ENCODE measurements around the gene RANBP10.

RANBP10 gene

DNA sequence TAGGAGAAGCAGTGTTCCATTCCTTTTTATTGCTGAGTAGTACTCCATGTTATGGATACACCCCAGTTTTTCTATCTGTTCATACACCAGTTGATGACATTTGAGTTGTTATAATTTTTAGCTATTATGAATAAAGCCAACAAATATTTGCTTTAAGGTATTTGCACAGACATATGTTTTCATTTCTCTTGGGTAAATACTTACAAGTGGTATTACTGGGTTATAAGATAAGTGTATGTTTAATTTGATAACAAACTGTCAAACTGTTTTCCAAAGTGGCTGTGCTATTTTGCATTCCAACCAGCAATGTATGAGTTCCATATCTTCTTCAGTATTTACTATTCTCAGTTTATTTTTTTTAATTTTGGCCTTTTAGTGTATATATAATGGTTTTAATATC lies 59.5 kb downstream of the RANBP10 start:
- no peak for DNase-seq (ENCODE audit: low read depth)

DNA sequence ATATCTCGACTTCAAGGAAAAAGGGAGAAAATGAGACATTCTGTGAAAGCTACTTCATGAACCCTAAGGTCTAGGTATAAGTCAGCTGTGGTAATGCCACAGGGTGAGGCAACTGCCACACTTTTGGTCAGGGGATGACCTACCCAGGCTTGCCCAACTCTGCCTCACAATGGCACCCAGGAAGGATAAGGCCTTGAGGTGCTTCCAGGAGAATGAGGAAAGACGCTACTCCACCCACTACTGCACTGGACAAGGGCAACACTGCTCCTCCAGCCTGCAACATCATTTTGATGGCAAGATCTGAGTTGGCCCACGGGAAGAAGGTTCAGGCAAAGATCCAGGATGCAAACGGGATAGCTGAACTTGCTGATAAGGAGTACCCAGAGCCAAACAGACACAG lies 65.2 kb downstream of the RANBP10 start:
- DNase-seq (ENCODE audit: low read depth) = no peak

GRCh38 chr16:67740391-67740790 lies 66.0 kb downstream of the RANBP10 start:
- DNase-seq (ENCODE audit: low read depth) = no peak

DNA sequence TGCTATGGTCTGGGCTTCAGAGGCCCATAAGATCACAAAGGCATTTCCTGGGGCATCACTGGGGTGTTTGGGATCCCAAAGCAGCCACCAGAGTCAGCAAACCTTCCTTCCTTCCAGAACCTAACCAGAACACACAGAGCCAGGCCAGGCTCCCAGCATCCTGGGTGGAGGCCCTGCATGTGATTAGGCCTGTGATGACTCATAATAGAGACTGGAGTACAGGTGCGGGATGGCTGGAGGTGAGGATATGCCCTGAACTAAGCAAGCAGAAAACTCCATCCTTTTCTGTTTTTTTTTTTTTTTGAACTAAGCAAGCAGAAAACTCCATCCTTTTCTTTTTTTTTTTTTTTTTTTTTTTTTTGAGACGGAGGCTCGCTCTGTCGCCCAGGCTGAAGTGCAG lies 69.5 kb downstream of the RANBP10 start:
- DNase-seq (ENCODE audit: low read depth) = no peak

- no peak for DNase-seq (ENCODE audit: low read depth)
Observed at GRCh38 chr16:67734731-67735201, 71.6 kb downstream of the RANBP10 start.

DNA sequence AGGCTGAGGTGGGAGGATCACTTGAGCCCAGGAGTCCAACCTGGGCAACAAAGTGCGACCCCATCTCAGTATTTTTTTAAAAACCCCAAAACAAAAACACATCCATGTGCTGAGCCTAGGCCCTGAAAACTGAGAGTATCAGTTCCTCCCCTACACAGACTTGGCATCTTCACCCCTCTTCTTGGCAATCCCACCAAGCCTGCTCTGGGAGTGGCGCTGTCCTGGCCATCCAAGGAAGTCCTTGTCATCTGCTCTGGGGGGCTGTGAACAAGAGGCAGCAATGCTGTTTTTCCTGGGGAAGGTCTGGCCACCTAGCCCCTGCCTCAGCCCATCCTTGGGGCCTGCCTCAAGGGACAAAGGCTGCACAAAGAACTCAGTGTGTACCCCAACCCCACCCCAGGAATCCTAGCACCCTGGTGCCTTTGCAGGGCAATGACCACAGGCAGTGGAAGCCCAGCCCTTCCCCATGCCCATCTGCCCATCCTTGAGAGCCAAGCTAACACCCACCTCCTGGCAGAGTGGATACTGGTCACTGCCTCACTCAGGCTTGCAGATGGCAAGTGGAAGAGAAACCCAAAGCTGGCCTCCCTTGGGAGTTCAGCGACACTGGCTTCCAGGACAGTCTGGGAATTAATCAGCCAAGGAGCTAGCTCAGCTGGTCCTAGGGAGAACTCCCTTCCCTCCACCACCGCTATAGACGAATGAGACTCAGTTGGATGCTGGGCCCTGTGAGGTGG lies 72.5 kb downstream of the RANBP10 start:
- DNase-seq (ENCODE audit: low read depth) = no peak

DNA sequence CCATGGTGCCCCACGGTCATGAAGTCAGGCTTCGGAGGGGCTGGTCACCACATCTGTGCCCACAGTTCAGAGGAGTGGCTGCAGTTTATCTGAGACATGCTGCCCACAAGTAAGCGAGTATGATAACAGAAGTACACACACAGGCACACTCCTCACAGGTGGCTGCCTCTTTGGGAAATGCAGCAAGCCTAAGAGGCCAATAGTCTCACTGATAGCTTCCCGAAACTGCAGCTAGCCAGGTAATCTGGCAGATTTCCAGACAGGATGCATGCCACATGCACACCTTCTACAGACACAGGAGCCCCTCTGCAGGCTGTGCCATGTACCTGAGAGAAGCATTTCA lies 74.6 kb downstream of the RANBP10 start:
- no peak for DNase-seq (ENCODE audit: low read depth)

DNA sequence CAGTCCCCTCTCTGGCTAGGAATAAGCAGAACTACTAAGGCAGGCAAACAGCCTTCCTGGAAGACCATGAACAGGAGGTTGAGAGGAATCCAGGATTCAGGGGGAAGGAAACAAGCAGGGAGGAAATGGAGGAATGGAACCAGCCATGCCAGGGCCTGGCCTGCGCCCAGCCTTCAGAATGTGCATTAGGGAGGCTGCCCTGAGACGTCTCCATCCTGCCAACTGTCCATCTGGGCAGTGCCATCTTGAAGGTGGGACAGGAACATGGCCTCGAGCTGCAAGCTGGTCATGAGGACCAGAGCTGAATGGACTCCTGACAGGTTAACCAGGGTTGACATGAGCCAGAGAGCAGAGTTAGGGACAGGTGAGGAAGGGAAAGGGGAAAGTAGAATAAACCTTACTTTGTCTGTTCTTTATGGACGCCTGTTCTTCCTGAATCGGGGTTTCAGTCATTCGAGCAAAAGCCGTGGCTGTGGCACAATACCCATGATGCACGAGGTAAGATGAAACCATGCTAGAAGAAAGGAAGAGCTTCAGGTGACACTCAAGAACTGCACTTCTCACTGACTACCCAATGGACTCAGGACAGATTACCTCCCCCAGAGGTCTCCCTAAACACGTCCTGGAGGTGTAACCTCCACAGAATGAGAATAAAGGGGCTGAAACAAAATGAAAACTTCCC lies 75.1 kb downstream of the RANBP10 start:
- DNase-seq (ENCODE audit: low read depth) = no peak

- no peak for DNase-seq (ENCODE audit: low read depth)
Observed at GRCh38 chr16:67730326-67730725, 76.0 kb downstream of the RANBP10 start.

DNA sequence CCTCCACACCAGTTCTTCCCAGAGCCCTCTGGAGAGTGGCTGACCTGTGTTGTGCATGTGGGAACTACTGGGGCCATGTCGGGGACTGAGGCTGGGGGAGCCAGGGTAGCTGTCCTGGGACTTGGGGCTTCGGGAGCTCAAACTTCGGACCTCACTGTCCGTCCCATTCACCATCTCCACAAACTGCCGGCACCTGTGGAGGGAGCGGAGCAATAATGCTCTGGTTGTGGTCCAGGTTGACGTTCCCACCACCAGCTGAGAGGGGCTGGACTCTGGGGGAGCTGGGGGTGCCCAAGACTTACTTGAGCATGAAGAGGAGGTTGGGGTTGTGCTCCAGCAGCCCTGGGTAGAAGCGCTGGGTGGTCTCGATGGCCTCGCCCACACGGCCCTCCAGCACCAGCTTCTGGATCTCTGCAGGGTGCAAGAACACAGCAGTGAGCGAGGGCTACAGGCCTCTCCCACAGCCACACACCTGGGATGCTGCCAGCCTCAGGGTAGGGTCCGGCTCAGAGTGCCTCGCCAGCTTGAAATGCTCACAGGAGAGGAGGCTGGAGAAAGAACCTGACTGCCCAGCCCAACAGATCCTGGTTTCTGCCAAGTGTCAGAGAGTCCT lies 76.6 kb downstream of the RANBP10 start:
- DNase-seq (ENCODE audit: low read depth) = no peak

DNA sequence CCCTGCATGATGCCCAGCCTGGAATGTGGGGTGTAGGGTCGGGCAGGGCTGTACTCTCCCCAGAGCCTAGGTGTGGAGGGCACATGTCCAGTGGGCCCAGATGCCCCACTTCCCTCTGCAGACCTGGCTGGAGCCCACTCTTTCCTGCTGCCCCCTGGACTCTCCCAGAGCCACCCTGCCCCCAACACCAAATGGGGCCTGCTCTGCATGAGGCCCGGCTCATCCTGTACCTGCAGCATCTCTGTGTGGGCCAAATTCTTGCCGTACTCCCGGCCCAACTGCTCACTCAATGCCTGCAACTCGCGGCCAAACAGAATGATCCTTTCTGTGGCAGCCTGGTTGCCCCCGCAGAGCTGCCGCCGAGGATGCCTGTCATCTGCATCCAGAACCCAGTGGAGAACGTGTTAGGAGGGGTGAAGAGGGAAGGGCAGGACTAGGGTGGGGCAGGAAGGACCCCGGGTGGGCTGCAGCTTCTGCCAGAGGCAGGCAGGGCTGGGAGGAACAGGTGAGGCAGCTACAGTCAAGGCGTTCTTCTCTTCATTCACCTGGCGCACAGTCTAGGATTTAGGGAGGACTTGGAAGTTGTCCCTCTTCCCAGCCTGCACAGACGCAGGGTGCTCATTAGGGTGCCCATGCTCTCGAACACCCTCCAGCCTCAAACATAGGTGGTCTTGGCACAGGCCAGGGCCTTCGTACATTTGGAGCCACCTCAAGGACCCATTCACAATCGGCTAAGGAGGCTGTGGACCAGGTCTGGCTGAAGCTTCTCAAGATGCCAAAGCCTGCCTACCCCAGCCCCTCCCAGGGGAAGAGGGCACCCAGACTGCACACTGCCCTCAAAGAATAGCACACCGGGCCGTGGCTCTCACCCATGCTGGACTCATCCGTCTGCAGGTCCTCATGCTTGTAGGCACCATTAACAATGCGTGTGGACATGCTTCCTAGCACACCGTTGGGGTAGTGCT lies 78.6 kb downstream of the RANBP10 start:
- no peak for DNase-seq (ENCODE audit: low read depth)

GRCh38 chr16:67726106-67727034 lies 80.0 kb downstream of the RANBP10 start:
- DNase-seq (ENCODE audit: low read depth) = no peak

GRCh38 chr16:67723911-67724305 lies 82.5 kb downstream of the RANBP10 start:
- no peak for DNase-seq (ENCODE audit: low read depth)

DNA sequence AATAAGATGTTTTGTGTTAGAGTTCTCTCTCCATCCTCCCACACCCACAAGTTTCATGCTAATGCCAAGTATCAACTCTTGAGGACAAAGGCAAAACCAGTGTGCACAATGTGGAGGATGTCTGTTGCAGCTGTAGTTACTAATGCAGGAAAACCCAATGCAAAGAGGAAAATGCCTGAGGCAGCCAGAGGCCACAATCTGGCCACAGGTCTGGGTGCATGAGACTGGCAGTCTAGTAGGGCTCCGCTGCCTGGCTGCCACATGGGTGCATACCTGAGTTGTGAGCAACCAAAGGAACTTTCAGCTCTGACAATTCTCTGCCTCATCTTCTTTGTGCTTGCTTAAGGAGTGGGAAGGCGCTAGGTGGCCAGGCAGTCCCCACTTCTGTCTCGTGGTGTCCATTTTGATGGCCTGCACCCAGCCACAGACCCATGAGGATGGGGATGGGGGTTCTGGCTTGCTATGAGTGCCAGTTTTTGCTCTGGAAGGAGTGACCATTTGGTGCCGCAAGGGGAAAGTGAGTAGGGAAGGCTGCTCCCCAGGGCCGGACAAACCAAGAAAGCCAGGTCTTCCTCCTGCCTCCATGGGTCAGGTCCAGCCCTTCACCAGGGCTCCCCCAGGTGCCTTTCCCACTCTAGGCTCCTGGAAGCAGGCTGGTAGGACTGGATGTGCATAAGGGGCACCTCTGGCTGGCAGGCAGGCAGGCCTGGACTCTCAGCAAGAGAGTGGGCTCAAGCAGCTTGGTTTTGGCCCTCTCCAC lies 83.0 kb downstream of the RANBP10 start:
- DNase-seq (ENCODE audit: low read depth) = no peak

DNA sequence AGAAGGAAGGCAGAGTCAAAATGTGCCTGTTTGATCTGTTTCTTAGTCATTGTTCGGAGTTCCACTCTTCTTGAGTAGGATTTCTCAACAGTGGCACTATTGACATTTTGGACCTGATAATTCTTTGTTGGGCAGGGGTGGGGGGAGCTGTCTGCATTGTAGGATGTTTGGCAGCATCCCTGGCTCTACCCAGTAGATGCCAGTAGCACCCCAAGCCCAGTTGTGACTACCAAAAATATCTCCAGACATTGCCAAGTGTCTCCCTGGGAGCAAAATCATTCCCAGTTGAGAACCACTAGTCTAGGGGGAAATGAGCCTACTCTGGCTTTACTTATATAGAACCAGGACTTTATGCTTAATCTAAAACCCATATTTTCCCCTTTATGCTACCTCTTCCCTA lies 86.1 kb downstream of the RANBP10 start:
- DNase-seq (ENCODE audit: low read depth) = no peak

- DNase-seq (ENCODE audit: low read depth) = no peak
Observed at GRCh38 chr16:67719778-67720144, 86.6 kb downstream of the RANBP10 start.

GRCh38 chr16:67719048-67719777 lies 87.1 kb downstream of the RANBP10 start, which contains the start of gene GFOD2:
Gene GFOD2 (minus strand): TSS chr16:67719316. CDS start chr16:67685715, 33,601 bp downstream.
- DNase-seq (ENCODE audit: low read depth) = peak; percentile 99

DNA sequence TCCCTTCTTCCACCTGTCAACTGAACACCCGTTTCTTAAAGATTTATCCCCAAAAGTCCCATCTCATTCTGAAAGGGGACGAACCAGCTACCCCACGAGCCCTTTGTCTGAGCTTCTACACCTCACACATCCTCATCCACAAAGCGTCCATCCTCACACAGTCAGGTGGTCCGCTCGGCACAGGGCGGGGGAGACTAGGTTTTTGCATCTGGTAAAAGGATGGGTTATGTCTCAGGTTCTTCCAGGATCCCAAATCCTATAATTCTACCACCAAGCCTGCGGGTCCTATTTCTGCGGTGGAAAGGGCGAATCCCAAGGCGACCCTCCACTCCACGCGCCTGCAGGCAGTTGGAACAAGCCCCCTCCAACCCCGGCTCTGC lies 87.7 kb downstream of the RANBP10 start:
- no peak for DNase-seq (ENCODE audit: low read depth)

- no peak for DNase-seq (ENCODE audit: low read depth)
Observed at GRCh38 chr16:67716097-67716496, 90.3 kb downstream of the RANBP10 start.

DNA sequence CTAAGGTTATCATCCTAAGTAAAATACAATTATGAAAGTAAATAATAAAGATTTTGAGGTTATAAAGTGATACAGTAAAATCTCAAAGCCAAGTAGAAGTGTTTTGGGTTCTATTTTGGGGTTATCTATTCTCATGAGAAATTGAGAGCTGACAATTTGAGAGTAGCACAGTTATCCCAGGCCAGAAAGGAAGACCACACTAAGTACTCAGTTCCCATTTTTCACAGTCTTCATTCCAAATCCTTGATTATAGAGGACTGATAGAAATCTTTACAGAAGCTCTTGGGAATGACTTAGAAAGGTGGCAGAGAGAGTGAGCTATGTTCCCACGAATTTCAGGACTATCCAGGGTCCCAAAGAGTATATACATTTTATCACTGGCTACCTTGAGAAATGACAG lies 91.8 kb downstream of the RANBP10 start:
- DNase-seq (ENCODE audit: low read depth) = no peak

Data from stimulated activated CD8-positive, alpha-beta memory T cell treated with anti-CD3 and anti-CD28 coated beads, Interleukin-7, amount 100 ng/mL, for 24 hours (primary cell).